GM21447 (cell line): ENCODE measurements around the gene PDCD10.

ENCODE experiments used
- ATAC-seq: cut with Tn5 transposase; IDR thresholded peaks from one replicate; pipeline ENCODE4 v1.9.1; 2021; ENCODE audit not compliant: unreplicated experiment

Gene PDCD10

GRCh38 chr3:167735233-167736138 is 794 bp upstream of the PDCD10 start, which contains the start of gene SERPINI1:
Gene SERPINI1 (plus strand): TSS chr3:167735721. CDS start chr3:167789129, 53,408 bp downstream.
- ATAC-seq: peak; percentile 67

- no peak for ATAC-seq
Measured at GRCh38 chr3:167733961-167734497, 663 bp downstream of the PDCD10 start.

GRCh38 chr3:167732313-167733065 is 2.2 kb downstream of the PDCD10 start:
- ATAC-seq: no peak

- no peak for ATAC-seq
Measured at GRCh38 chr3:167731393-167731792, 3.3 kb downstream of the PDCD10 start.

- no peak for ATAC-seq
Measured at GRCh38 chr3:167729591-167729990, 5.1 kb downstream of the PDCD10 start.

GRCh38 chr3:167728632-167729323 is 5.9 kb downstream of the PDCD10 start:
- no peak for ATAC-seq

- no peak for ATAC-seq
Measured at GRCh38 chr3:167728176-167728575, 6.5 kb downstream of the PDCD10 start.

GRCh38 chr3:167723872-167724271 is 10.8 kb downstream of the PDCD10 start:
- no peak for ATAC-seq

GRCh38 chr3:167723025-167723512 is 11.6 kb downstream of the PDCD10 start:
- ATAC-seq: no peak

- no peak for ATAC-seq
Measured at GRCh38 chr3:167718582-167718981, 16.1 kb downstream of the PDCD10 start.

GRCh38 chr3:167716920-167717319 is 17.8 kb downstream of the PDCD10 start:
- no peak for ATAC-seq

GRCh38 chr3:167714871-167715270 is 19.8 kb downstream of the PDCD10 start:
- no peak for ATAC-seq

- no peak for ATAC-seq
Measured at GRCh38 chr3:167712445-167712844, 22.2 kb downstream of the PDCD10 start.

GRCh38 chr3:167711439-167711838 is 23.3 kb downstream of the PDCD10 start:
- ATAC-seq: no peak

- ATAC-seq: no peak
Measured at GRCh38 chr3:167710552-167710951, 24.1 kb downstream of the PDCD10 start.

GRCh38 chr3:167709690-167710089 is 25.0 kb downstream of the PDCD10 start:
- ATAC-seq: no peak

GRCh38 chr3:167705840-167706239 is 28.9 kb downstream of the PDCD10 start:
- no peak for ATAC-seq

- ATAC-seq: no peak
Measured at GRCh38 chr3:167700926-167701325, 33.8 kb downstream of the PDCD10 start.

GRCh38 chr3:167700046-167700445 is 34.6 kb downstream of the PDCD10 start:
- no peak for ATAC-seq

GRCh38 chr3:167694121-167694520 is 40.6 kb downstream of the PDCD10 start:
- ATAC-seq: no peak

GRCh38 chr3:167691366-167691765 is 43.3 kb downstream of the PDCD10 start:
- ATAC-seq: peak; percentile 100
